ENCODE measurements around the gene PUS1.

The PUS1 gene

DNA sequence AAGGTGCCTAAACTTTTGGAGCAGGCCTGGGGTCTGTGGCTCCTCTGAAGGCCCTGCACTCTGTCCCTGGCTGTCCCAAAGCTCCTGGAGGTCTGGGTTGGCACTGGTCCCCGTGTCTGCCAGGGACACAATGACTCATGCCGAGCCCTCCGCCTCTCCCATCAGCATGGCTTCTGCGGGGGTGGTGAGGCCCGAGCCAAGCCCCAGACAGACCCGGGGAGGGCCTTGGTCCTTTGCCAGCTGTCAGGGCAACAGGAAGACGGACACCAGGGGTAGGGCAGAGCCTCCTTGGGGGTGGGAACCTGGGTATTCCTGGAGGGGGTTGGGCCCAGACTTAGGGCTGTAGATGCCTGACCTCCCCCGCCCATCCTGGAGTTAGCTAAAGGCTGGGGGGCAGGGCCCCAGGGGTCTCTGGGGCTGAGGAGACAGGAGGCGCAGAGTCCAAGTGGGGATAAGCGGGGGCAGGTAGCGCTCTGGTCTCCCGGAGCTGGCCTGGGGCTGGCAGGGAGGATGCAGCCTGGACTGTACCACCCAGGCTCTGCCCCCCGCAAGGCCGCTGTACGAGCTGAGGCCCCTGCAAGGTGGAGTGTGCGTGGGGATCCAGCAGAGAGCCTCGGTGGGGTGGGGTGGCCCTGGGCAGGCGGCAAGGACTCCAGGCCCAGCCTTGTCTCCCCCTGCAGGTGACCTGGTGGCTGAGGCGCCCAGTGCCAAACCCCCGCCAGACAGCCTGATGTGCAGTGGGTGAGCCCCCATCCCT lies 16.4 kb upstream of the PUS1 start:
- Histone ChIP-seq H3K36me3 (peaks cover 80 to 100% (median 98%) of the 10 kb centered on the region in 3 donors), H3K9me3 (no peaks in the 10 kb centered on the region), H3K4me1 (peaks cover 6 to 17% (median 13%) of the 10 kb centered on the region in 4 donors), H3K27me3 (no peaks in the 10 kb centered on the region), H3K4me3 (no peak overlapping the region), H3K27ac (peak overlapping the region; percentile 44 to 55)
- peak; percentile 88 to 96 for DNase-seq
- intact Hi-C loops (cut with DNase I; ENCODE audit: low total_unique reads): no loop called here
- no peak for TF ChIP-seq CTCF (IDR thresholded peaks at IDR 0.05)

GRCh38 chr12:131913666-131914065 lies 15.4 kb upstream of the PUS1 start:
- Histone ChIP-seq H3K27ac (no peak overlapping the region), H3K4me3 (no peak overlapping the region), H3K36me3 (peaks cover 79 to 99% (median 97%) of the 10 kb centered on the region in 3 donors), H3K9me3 (no peaks in the 10 kb centered on the region), H3K27me3 (no peaks in the 10 kb centered on the region), H3K4me1 (peaks cover 6 to 17% (median 13%) of the 10 kb centered on the region in 4 donors)
- intact Hi-C loops (cut with DNase I; ENCODE audit: low total_unique reads): no loop called here
- TF ChIP-seq CTCF (IDR thresholded peaks at IDR 0.05): no peak
- no peak for DNase-seq

DNA sequence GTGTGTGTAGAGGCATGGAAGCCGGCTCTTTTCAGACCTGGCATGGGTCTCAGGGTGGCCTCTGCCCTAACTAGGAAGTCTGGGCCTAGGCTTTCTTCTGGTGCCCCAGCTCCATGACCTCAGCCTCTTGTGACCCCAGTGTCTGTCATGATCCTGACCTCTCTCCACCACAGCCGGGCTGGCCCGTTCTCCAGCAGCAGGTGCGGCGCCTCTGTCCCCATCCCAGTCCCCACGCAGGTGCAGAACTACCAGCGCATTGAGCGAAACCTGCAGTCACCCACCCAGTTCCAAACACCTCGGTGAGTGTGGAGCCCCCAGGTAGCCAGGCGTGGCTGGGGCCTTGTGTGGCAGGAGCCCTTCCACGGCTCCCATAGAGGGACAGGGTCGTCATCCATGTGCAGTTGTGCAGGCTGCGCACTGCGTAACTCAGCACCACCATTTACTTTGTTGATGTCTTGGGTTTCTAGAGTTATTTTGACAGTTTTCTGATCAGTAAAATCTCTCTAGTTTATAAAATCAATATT lies 14.8 kb upstream of the PUS1 start:
- no peak overlapping the region for H3K27ac ChIP-seq
- H3K4me3 ChIP-seq: no peak overlapping the region
- no peak for TF ChIP-seq CTCF (IDR thresholded peaks at IDR 0.05)
- no peaks in the 10 kb centered on the region for H3K27me3 ChIP-seq
- intact Hi-C loops (cut with DNase I; ENCODE audit: low total_unique reads): no loop called here
- DNase-seq: peak in 1 of 2 donors; percentile 64
- H3K4me1 ChIP-seq: peaks cover 6 to 17% (median 13%) of the 10 kb centered on the region in 4 donors
- H3K36me3 ChIP-seq: peaks cover 76 to 99% (median 95%) of the 10 kb centered on the region in 3 donors
- H3K9me3 ChIP-seq: no peaks in the 10 kb centered on the region

DNA sequence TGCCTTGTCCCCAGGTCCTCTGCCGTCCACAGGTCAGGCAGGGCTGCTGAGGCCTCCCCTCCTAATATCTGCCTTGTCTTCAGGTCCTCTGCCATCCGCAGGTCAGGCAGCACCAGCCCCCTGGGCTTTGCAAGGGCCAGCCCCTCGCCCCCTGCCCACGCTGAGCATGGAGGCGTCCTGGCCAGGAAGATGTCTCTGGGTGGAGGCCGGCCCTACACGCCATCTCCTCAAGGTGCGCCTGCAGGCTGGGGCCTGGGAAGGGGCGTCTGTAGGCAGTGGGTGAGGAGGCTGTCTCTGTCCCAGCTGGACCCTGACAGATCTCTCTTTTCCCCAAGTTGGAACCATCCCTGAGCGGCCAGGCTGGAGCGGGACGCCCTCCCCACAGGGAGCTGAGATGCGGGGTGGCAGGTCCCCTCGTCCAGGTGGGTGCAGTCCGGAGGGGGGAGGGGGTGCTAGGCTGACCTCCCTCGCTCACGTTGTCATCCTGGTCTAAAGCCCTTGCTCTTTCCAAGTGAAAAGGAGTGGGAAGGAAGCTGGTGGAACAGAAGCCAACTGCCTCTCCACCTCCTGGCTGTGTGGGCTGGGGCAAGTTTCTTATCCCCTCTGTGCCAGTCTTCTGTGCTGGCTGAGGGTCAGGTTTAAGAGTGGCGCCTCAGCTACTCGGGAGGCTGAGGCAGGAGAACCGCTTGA lies 13.9 kb upstream of the PUS1 start:
- intact Hi-C loops (cut with DNase I; ENCODE audit: low total_unique reads): no loop called here
- TF ChIP-seq CTCF (IDR thresholded peaks at IDR 0.05): no peak
- no peaks in the 10 kb centered on the region for H3K27me3 ChIP-seq
- no peaks in the 10 kb centered on the region for H3K9me3 ChIP-seq
- DNase-seq: no peak
- no peak overlapping the region for H3K4me3 ChIP-seq
- no peak overlapping the region for H3K27ac ChIP-seq
- H3K4me1 ChIP-seq: peaks cover 6 to 17% (median 13%) of the 10 kb centered on the region in 4 donors
- peaks cover 76 to 99% (median 95%) of the 10 kb centered on the region in 3 donors for H3K36me3 ChIP-seq

DNA sequence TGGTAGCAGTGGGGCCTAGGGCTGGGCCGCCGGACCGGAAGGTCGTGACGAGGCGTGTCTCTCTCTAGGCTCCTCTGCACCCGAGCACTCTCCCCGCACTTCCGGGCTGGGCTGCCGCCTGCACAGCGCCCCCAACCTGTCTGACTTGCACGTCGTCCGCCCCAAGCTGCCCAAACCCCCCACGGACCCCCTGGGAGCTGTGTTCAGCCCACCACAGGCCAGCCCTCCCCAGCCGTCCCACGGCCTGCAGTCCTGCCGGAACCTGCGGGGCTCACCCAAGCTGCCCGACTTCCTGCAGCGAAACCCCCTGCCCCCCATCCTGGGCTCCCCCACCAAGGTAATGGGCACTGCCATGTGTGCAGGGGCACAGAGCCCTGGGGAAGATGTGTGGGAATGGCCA lies 13.3 kb upstream of the PUS1 start:
- intact Hi-C loops (cut with DNase I; ENCODE audit: low total_unique reads): no loop called here
- Histone ChIP-seq H3K27me3 (no peaks in the 10 kb centered on the region), H3K9me3 (no peaks in the 10 kb centered on the region), H3K4me1 (peaks cover 6 to 17% (median 13%) of the 10 kb centered on the region in 4 donors), H3K4me3 (no peak overlapping the region), H3K36me3 (peaks cover 76 to 99% (median 95%) of the 10 kb centered on the region in 3 donors), H3K27ac (no peak overlapping the region)
- TF ChIP-seq CTCF (IDR thresholded peaks at IDR 0.05): no peak
- no peak for DNase-seq

Measured in tibial artery (tissue), 4 donors.